H9 (cell line): ENCODE results near the gene DEPP1. TPM values are rescaled to one million over a fixed set of nuclear protein-coding genes. Genes with fewer than 3 reads are reported as not detected.

Experiments used
- DNase-seq: peaks from one replicate; pipeline ENCODE4 v3.0.0-alpha.2; 2017
- H2AFZ ChIP-seq: one replicate; pipeline ENCODE4 v1.6.1; 2013; ENCODE audit warnings: mild to moderate bottlenecking, low read length, control low read depth, moderate library complexity
- H2AK5ac ChIP-seq: 2 replicates; pipeline ENCODE4 v1.6.1; 2013; ENCODE audit warnings: low read length, control low read depth, mixed read lengths; ENCODE audit not compliant: insufficient read length
- H2BK120ac ChIP-seq: one replicate; pipeline ENCODE4 v1.6.1; 2013; ENCODE audit warnings: low read depth, mild to moderate bottlenecking, low read length, control low read depth, inconsistent platforms; ENCODE audit not compliant: poor library complexity, severe bottlenecking
- H2BK12ac ChIP-seq: 2 replicates; pipeline ENCODE4 v1.6.1; 2013; ENCODE audit warnings: low read length, control low read depth, mixed read lengths, low read depth; ENCODE audit not compliant: insufficient read length
- H2BK15ac ChIP-seq: 2 replicates; pipeline ENCODE4 v1.6.1; 2013; ENCODE audit warnings: low read depth, low read length, control low read depth
- H2BK20ac ChIP-seq: one replicate; pipeline ENCODE4 v1.6.1; 2013; ENCODE audit warnings: low read depth, mild to moderate bottlenecking, low read length, control low read depth, inconsistent platforms; ENCODE audit not compliant: poor library complexity, severe bottlenecking
- H2BK5ac ChIP-seq: 2 replicates; pipeline ENCODE4 v1.6.1; 2013; ENCODE audit warnings: low read length, control low read depth, mixed read lengths; ENCODE audit not compliant: insufficient read length
- H3K14ac ChIP-seq: 2 replicates; pipeline ENCODE4 v1.6.1; 2013; ENCODE audit warnings: low read length, control low read depth; ENCODE audit not compliant: insufficient read depth
- H3K18ac ChIP-seq: 2 replicates; pipeline ENCODE4 v1.6.1; 2013; ENCODE audit warnings: low read depth, mild to moderate bottlenecking, mixed read lengths, low read length, control low read depth; ENCODE audit not compliant: insufficient read length
- H3K23ac ChIP-seq: 2 replicates; pipeline ENCODE4 v1.6.1; 2013; ENCODE audit warnings: low read length, control low read depth, mixed read lengths, low read depth; ENCODE audit not compliant: insufficient read length
- H3K23me2 ChIP-seq: 2 replicates; pipeline ENCODE4 v1.6.1; 2013; ENCODE audit warnings: low read depth, mild to moderate bottlenecking, mixed read lengths, low read length, control low read depth; ENCODE audit not compliant: insufficient read length, poor library complexity, severe bottlenecking
- H3K27ac ChIP-seq: 2 replicates; pipeline ENCODE4 v1.5.1; 2013; ENCODE audit warnings: low read length, control low read depth, mixed read lengths, low read depth; ENCODE audit not compliant: insufficient read length
- H3K27me3 ChIP-seq: 2 replicates; pipeline ENCODE4 v1.6.1; 2013; ENCODE audit warnings: low read length, control low read depth, inconsistent platforms; ENCODE audit not compliant: insufficient read depth
- H3K4ac ChIP-seq: 2 replicates; pipeline ENCODE4 v1.6.1; 2013; ENCODE audit warnings: low read depth, mild to moderate bottlenecking, control low read depth, inconsistent platforms, low read length, moderate library complexity
- H3K4me1 ChIP-seq: 2 replicates; pipeline ENCODE4 v1.6.1; 2013; ENCODE audit warnings: low read length, control low read depth, inconsistent platforms; ENCODE audit not compliant: insufficient read depth
- H3K4me2 ChIP-seq: 2 replicates; pipeline ENCODE4 v1.6.1; 2013; ENCODE audit warnings: low read length, control low read depth, mixed read lengths; ENCODE audit not compliant: insufficient read length, insufficient read depth
- H3K56ac ChIP-seq: 2 replicates; pipeline ENCODE4 v1.6.1; 2013; ENCODE audit warnings: low read depth, mild to moderate bottlenecking, mixed read lengths, low read length, control low read depth; ENCODE audit not compliant: insufficient read length
- H3K79me1 ChIP-seq: 2 replicates; pipeline ENCODE4 v1.6.1; 2013; ENCODE audit warnings: low read depth, mild to moderate bottlenecking, moderate library complexity, low read length, control low read depth, inconsistent platforms; ENCODE audit not compliant: insufficient read depth, poor library complexity, severe bottlenecking
- H3K79me2 ChIP-seq: 2 replicates; pipeline ENCODE4 v1.6.1; 2013; ENCODE audit warnings: low read length, control low read depth, inconsistent platforms; ENCODE audit not compliant: insufficient read depth
- H3K9ac ChIP-seq: 2 replicates; pipeline ENCODE4 v1.6.1; 2013; ENCODE audit warnings: low read length, control low read depth, mixed read lengths; ENCODE audit not compliant: insufficient read length; ENCODE audit errors: extremely low read depth
- H3K9me3 ChIP-seq: one replicate; pipeline ENCODE4 v1.6.1; 2013; ENCODE audit warnings: low read depth, low read length, inconsistent platforms; ENCODE audit not compliant: control insufficient read depth
- H3T11ph ChIP-seq: one replicate; pipeline ENCODE4 v1.6.1; 2013; ENCODE audit warnings: mild to moderate bottlenecking, low read length, control low read depth, inconsistent platforms
- H4K20me1 ChIP-seq: one replicate; pipeline ENCODE4 v1.6.1; 2013; ENCODE audit not compliant: control insufficient read depth, insufficient read length, insufficient read depth
- H4K5ac ChIP-seq: 2 replicates; pipeline ENCODE4 v1.6.1; 2013; ENCODE audit warnings: low read depth, mild to moderate bottlenecking, mixed read lengths, low read length, control low read depth; ENCODE audit not compliant: insufficient read length
- H4K8ac ChIP-seq: replicated peaks from 2 replicates; pipeline ENCODE4 v1.6.1; 2013; ENCODE audit warnings: low read length, control low read depth, mixed read lengths, low read depth; ENCODE audit not compliant: insufficient read length
- H4K91ac ChIP-seq: 2 replicates; pipeline ENCODE4 v1.6.1; 2013; ENCODE audit warnings: low read depth, mild to moderate bottlenecking, moderate library complexity, mixed read lengths, low read length, control low read depth; ENCODE audit not compliant: insufficient read length
- H3K27ac Mint-ChIP-seq, 3 experiments: 2 replicates in 2 of 3; 3 replicates in 1 of 3; pipeline ENCODE4 v1.8.0; 2020 to 2021; ENCODE audit warnings: mixed read lengths in 3 of 3, mild to moderate bottlenecking in 1 of 3, moderate library complexity in 1 of 3
- H3K27me3 Mint-ChIP-seq: 2 replicates; pipeline ENCODE4 v1.8.0; 2021; ENCODE audit warnings: low read depth, mild to moderate bottlenecking, moderate library complexity, mixed read lengths
- H3K36me3 Mint-ChIP-seq, 3 experiments: 2 replicates in 2 of 3; 3 replicates in 1 of 3; pipeline ENCODE4 v1.8.0; 2020 to 2021; ENCODE audit warnings: low read depth in 3 of 3, mixed read lengths in 3 of 3; ENCODE audit not compliant: insufficient read depth in 1 of 3
- H3K4me1 Mint-ChIP-seq, 2 experiments: 2 replicates each; pipeline ENCODE4 v1.8.0; 2020; ENCODE audit warnings: mixed read lengths in 2 of 2
- H3K4me3 Mint-ChIP-seq, 2 experiments: 2 replicates in 1 of 2; 3 replicates in 1 of 2; pipeline ENCODE4 v1.8.0; 2020 to 2021; ENCODE audit warnings: mild to moderate bottlenecking in 2 of 2, mixed read lengths in 2 of 2, moderate library complexity in 1 of 2
- H3K9me3 Mint-ChIP-seq, 2 experiments: 2 replicates in 1 of 2; 3 replicates in 1 of 2; pipeline ENCODE4 v1.8.0; 2020; ENCODE audit warnings: mild to moderate bottlenecking in 2 of 2, mixed read lengths in 2 of 2, moderate library complexity in 1 of 2
- WGBS: extraction: QIAGEN DNeasy Blood & Tissue Kit; methylation state at CpG from one replicate; pipeline ENCODE4 v1.1.7; 2013; ENCODE audit warnings: missing lambda C conversion rate, low lambda C conversion rate, mixed read lengths; ENCODE audit not compliant: insufficient read length; ENCODE audit errors: extremely low coverage; 5-methylcytosine and 5-hydroxymethylcytosine counted together
- total RNA-seq: library from RNA; stranded (reverse); gene quantifications from 2 replicates; pipeline ENCODE4 v1.2.1, GENCODE V29; 2021
- TF ChIP-seq, protein P1 (sequence below): fragments of 200-600 bp; sonication (generic); conservative IDR thresholded peaks from 3 replicates; pipeline ENCODE4 v1.8.0; 2021; ENCODE audit warnings: antibody characterized with exemption, mild to moderate bottlenecking

The DEPP1 gene
- total RNA-seq, 1 experiment from 2014 or later, result 2.4 TPM

DNA sequence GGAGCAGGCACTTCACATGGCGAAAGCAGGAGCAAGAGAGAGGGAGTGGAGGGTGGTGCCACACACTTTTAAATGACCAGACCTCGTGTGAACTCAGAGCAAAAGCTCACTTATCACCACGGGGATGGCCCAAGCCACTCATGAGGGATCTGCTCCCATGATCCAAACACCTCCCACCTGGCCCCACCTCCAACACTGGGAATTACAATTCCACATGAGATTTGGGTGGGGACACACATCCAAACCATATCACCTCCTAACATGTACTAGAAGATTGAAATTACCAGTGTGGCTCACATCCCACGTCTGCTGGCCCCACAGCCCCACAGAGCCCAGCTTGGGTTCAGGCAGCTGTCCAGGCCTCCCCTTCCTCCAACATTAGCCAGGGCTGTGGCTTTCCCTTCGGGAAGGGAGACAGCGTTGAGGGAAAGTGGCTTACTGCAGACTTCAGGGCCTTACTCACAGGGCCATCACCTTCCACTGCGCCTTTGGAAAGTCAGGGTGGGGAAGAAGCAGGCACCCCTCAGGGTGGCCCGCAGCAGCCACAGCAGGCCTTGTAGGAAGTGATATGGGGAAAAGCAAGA lies 7.7 kb downstream of the DEPP1 start:
- no CpG with 5 or more reads among the region's 8 CpGs for WGBS
- Histone ChIP-seq H2BK120ac (no peak overlapping the region), H3K79me2 (no peaks in the 10 kb centered on the region), H3K27ac (no peak overlapping the region), H2BK12ac (no peak overlapping the region), H3T11ph (no peak overlapping the region), H2AK5ac (no peak overlapping the region), H3K23me2 (peaks cover 4% of the 10 kb centered on the region), H3K79me1 (no peaks in the 10 kb centered on the region), H2BK15ac (no peak overlapping the region; the same call in 1 of the 2 replicates), H3K9me3 (no peaks in the 10 kb centered on the region), H4K91ac (no peak overlapping the region), H4K8ac (no peak overlapping the region), H3K27me3 (no peaks in the 10 kb centered on the region), H4K20me1 (no peaks in the 10 kb centered on the region), H3K4ac (no peak overlapping the region), H3K4me1 (peaks cover 10% of the 10 kb centered on the region), H3K18ac (no peak overlapping the region), H3K14ac (no peak overlapping the region), H2BK5ac (no peak overlapping the region), H3K9ac (no peak overlapping the region), H2BK20ac (no peak overlapping the region), H3K4me2 (no peak overlapping the region), H2AFZ (no peak overlapping the region), H3K23ac (no peak overlapping the region), H4K5ac (no peak overlapping the region), H3K56ac (no peak overlapping the region)
- TF ChIP-seq, protein P1, sequence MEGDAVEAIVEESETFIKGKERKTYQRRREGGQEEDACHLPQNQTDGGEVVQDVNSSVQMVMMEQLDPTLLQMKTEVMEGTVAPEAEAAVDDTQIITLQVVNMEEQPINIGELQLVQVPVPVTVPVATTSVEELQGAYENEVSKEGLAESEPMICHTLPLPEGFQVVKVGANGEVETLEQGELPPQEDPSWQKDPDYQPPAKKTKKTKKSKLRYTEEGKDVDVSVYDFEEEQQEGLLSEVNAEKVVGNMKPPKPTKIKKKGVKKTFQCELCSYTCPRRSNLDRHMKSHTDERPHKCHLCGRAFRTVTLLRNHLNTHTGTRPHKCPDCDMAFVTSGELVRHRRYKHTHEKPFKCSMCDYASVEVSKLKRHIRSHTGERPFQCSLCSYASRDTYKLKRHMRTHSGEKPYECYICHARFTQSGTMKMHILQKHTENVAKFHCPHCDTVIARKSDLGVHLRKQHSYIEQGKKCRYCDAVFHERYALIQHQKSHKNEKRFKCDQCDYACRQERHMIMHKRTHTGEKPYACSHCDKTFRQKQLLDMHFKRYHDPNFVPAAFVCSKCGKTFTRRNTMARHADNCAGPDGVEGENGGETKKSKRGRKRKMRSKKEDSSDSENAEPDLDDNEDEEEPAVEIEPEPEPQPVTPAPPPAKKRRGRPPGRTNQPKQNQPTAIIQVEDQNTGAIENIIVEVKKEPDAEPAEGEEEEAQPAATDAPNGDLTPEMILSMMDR, result no peak
- Mint-ChIP-seq H3K27ac (no peak overlapping the region), H3K36me3 (peaks cover 5 to 27% (median 13%) of the 10 kb centered on the region in 3 experiments; a peak in 5 of 7 replicates), H3K9me3 (no peaks in the 10 kb centered on the region; a peak in 1 of 5 replicates), H3K4me1 (peaks cover 38% of the 10 kb centered on the region in 2 experiments), H3K4me3 (no peak overlapping the region), H3K27me3 (no peaks in the 10 kb centered on the region)
- no peak for DNase-seq
